OCI-LY1 (cell line): Measurements from ENCODE around the gene PDE6D.
"Not testable (repeated sequence)": the region's sequence is repeated elsewhere in the genome, so short reads cannot be mapped to it uniquely, and the experiment has no call there.

Experiments
- H2AFZ ChIP-seq: fragments of 200-600 bp; sonication (generic), shearing (Covaris generic); 2 replicates; pipeline ENCODE4 v1.6.0; 2014; ENCODE audit warnings: antibody characterized with exemption, mild to moderate bottlenecking, low read length
- H3F3A ChIP-seq: fragments of 200-600 bp; sonication (generic), shearing (Covaris generic); 2 replicates; pipeline ENCODE4 v1.6.0; 2014; ENCODE audit warnings: mild to moderate bottlenecking, antibody characterized with exemption, low read length, moderate library complexity; ENCODE audit not compliant: insufficient read depth
- H3K27ac ChIP-seq: fragments of 200-600 bp; sonication (generic); 2 replicates; pipeline ENCODE4 v1.5.1; 2014; ENCODE audit warnings: low read length, mixed run types, mild to moderate bottlenecking, low read depth; ENCODE audit not compliant: poor library complexity, severe bottlenecking
- H3K27me3 ChIP-seq: fragments of 200-600 bp; sonication (generic); 2 replicates; pipeline ENCODE4 v1.6.0; 2014; ENCODE audit warnings: antibody characterized with exemption, mild to moderate bottlenecking, low read length, moderate library complexity; ENCODE audit not compliant: insufficient read depth
- H3K36me3 ChIP-seq: fragments of 200-600 bp; sonication (generic); 2 replicates; pipeline ENCODE4 v1.6.1; 2014; ENCODE audit warnings: mild to moderate bottlenecking, antibody characterized with exemption, low read length, moderate library complexity, mixed read lengths; ENCODE audit not compliant: insufficient read depth
- H3K4me1 ChIP-seq: fragments of 200-600 bp; sonication (generic); 2 replicates; pipeline ENCODE4 v1.5.1; 2014; ENCODE audit warnings: mild to moderate bottlenecking, low read length, moderate library complexity; ENCODE audit not compliant: insufficient read depth, severe bottlenecking
- H3K4me2 ChIP-seq: fragments of 200-600 bp; sonication (generic), shearing (Covaris generic); 2 replicates; pipeline ENCODE4 v1.6.1; 2014; ENCODE audit warnings: low read length
- H3K4me3 ChIP-seq: fragments of 200-600 bp; sonication (generic); 2 replicates; pipeline ENCODE4 v1.5.1; 2014; ENCODE audit warnings: low read length, low read depth, mild to moderate bottlenecking, mixed read lengths; ENCODE audit not compliant: poor library complexity, severe bottlenecking
- H3K79me2 ChIP-seq: fragments of 200-600 bp; shearing (Covaris generic); 2 replicates; pipeline ENCODE4 v1.6.1; 2016; ENCODE audit warnings: mixed run types, low read length, mixed read lengths; ENCODE audit not compliant: insufficient read depth
- H3K9ac ChIP-seq: fragments of 200-600 bp; sonication (generic), shearing (Covaris generic); 2 replicates; pipeline ENCODE4 v1.6.1; 2014; ENCODE audit warnings: mild to moderate bottlenecking, low read length, mixed read lengths
- H3K9me2 ChIP-seq: fragments of 200-600 bp; sonication (generic), shearing (Covaris generic); 2 replicates; pipeline ENCODE4 v1.6.1; 2014; ENCODE audit warnings: low read depth, mild to moderate bottlenecking, low read length, mixed read lengths
- H3K9me3 ChIP-seq: fragments of 200-600 bp; shearing (Covaris generic); 2 replicates; pipeline ENCODE4 v1.6.1; 2014; ENCODE audit warnings: low read length, mixed read lengths
- H4K20me1 ChIP-seq: fragments of 200-600 bp; sonication (generic), shearing (Covaris generic); 2 replicates; pipeline ENCODE4 v1.6.0; 2016; ENCODE audit warnings: mild to moderate bottlenecking, low read length; ENCODE audit not compliant: insufficient read depth
- CTCF ChIP-seq: fragments of 200-600 bp; sonication (generic), shearing (Covaris generic); IDR thresholded peaks from 2 replicates; pipeline ENCODE4 v1.5.1; 2017; ENCODE audit warnings: mild to moderate bottlenecking, antibody characterized with exemption, low read length, moderate library complexity, mixed read lengths
- EZH2 ChIP-seq: fragments of 200-600 bp; sonication (generic), shearing (Covaris generic); IDR thresholded peaks from 2 replicates; pipeline ENCODE4 v1.8.0; 2017; ENCODE audit warnings: borderline replicate concordance, mixed run types, mild to moderate bottlenecking, antibody characterized with exemption, low read length, moderate library complexity, mixed read lengths

The PDE6D gene

GRCh38 chr2:231751042-231751815, 29.9 kb downstream of the PDE6D start:
- Histone ChIP-seq H3K9me2 (no peaks in the 10 kb centered on the region), H3K4me3 (no peak overlapping the region), H3K36me3 (no peaks in the 10 kb centered on the region), H3K27ac (no peak overlapping the region), H3K4me1 (no peaks in the 10 kb centered on the region), H3K27me3 (no peaks in the 10 kb centered on the region), H3K9me3 (no peaks in the 10 kb centered on the region), H3K79me2 (no peaks in the 10 kb centered on the region), H2AFZ (no peak overlapping the region), H4K20me1 (no peaks in the 10 kb centered on the region), H3K4me2 (no peak overlapping the region), H3F3A (no peaks in the 10 kb centered on the region), H3K9ac (no peak overlapping the region)
- TF ChIP-seq CTCF (no peak), EZH2 (no peak)

- H3K4me3 ChIP-seq, H3F3A ChIP-seq, H3K27ac ChIP-seq, H3K79me2 ChIP-seq, H3K9ac ChIP-seq, H3K36me3 ChIP-seq, H2AFZ ChIP-seq, H3K9me3 ChIP-seq, H4K20me1 ChIP-seq, H3K4me1 ChIP-seq, H3K9me2 ChIP-seq, H3K4me2 ChIP-seq, H3K27me3 ChIP-seq: not testable (repeated sequence)
Measured at GRCh38 chr2:231749016-231749415, 32.1 kb downstream of the PDE6D start.

- not testable (repeated sequence) for H4K20me1 ChIP-seq, H3K27ac ChIP-seq, H3K9ac ChIP-seq, H3K4me2 ChIP-seq, H2AFZ ChIP-seq, H3K9me2 ChIP-seq, H3K36me3 ChIP-seq, H3K9me3 ChIP-seq, H3F3A ChIP-seq, H3K79me2 ChIP-seq, H3K4me1 ChIP-seq, H3K4me3 ChIP-seq, H3K27me3 ChIP-seq
Measured at GRCh38 chr2:231748153-231748896, 32.8 kb downstream of the PDE6D start.

DNA sequence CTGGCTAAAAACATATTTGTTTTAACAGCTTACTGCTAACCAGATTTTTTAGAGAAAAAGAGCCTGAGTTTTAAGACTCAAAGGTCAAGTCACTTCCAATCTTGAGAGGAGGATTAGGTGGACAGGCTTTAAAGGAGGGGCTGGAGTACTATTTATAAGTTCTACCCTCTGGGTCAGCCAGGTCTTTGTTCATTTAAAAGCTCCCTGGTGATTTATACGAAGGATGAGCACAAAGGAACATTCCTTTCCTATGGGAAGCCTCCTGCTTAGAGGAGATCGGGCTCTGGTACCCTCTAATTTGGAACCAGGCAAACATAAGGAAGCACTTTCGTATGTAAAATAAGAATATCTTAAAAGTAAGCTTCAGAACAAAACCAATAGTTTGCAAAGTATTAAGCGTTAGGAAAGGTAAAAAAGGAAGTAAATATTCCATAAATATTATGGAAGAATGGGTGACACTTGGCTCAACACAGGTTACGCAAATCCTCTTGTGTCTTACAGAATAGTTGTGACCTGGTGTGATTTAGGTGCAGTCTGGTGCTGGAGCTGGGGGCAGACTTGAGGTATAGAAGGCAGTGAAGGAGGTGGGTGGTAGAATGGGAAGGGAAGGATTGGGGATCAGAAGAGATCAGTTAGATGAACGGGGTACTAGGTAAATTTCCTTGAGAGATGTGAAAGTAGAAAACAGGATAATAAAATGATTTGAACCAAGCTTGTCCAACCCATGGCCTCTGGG, 35.6 kb downstream of the PDE6D start:
- H3F3A ChIP-seq = no peaks in the 10 kb centered on the region
- H4K20me1 ChIP-seq = no peaks in the 10 kb centered on the region
- H3K9ac ChIP-seq = no peak overlapping the region
- no peaks in the 10 kb centered on the region for H3K36me3 ChIP-seq
- H3K4me2 ChIP-seq = no peak overlapping the region
- no peaks in the 10 kb centered on the region for H3K9me2 ChIP-seq
- no peaks in the 10 kb centered on the region for H3K27me3 ChIP-seq
- no peaks in the 10 kb centered on the region for H3K4me1 ChIP-seq
- TF ChIP-seq EZH2 = no peak
- TF ChIP-seq CTCF = no peak
- H3K4me3 ChIP-seq = no peak overlapping the region
- H3K27ac ChIP-seq = no peak overlapping the region
- H3K9me3 ChIP-seq = no peaks in the 10 kb centered on the region
- H3K79me2 ChIP-seq = no peaks in the 10 kb centered on the region
- no peak overlapping the region for H2AFZ ChIP-seq
